DOHH2 (cell line): Measurements from ENCODE around the gene GRB14.

Experiments used
- H3F3A ChIP-seq: fragments of 200-600 bp; sonication (generic), shearing (Covaris generic); 2 replicates; pipeline ENCODE4 v1.6.0; 2016; ENCODE audit warnings: antibody characterized with exemption, mild to moderate bottlenecking; ENCODE audit not compliant: control insufficient read depth, insufficient read depth
- H3K27ac ChIP-seq: fragments of 200-600 bp; sonication (generic); 2 replicates; pipeline ENCODE4 v1.5.1; 2014; ENCODE audit warnings: low read depth, mild to moderate bottlenecking, low read length, moderate library complexity
- H3K27me3 ChIP-seq: fragments of 200-600 bp; sonication (generic); 2 replicates; pipeline ENCODE4 v1.6.1; 2014; ENCODE audit warnings: mild to moderate bottlenecking, low read length, mixed read lengths; ENCODE audit not compliant: control insufficient read depth
- H3K36me3 ChIP-seq: fragments of 200-600 bp; sonication (generic); 2 replicates; pipeline ENCODE4 v1.6.1; 2014; ENCODE audit warnings: mild to moderate bottlenecking, low read length, moderate library complexity, mixed read lengths; ENCODE audit not compliant: control insufficient read depth
- H3K4me1 ChIP-seq: fragments of 200-600 bp; sonication (generic); 2 replicates; pipeline ENCODE4 v1.6.1; 2014; ENCODE audit warnings: mild to moderate bottlenecking, low read length, mixed read lengths; ENCODE audit not compliant: control insufficient read depth
- H3K4me2 ChIP-seq: fragments of 200-600 bp; sonication (generic); 2 replicates; pipeline ENCODE4 v1.6.0; 2014; ENCODE audit warnings: mild to moderate bottlenecking, low read length, moderate library complexity
- H3K4me3 ChIP-seq: fragments of 200-600 bp; sonication (generic); 2 replicates; pipeline ENCODE4 v1.5.1; 2014; ENCODE audit warnings: mild to moderate bottlenecking, low read length, mixed read lengths
- H3K79me2 ChIP-seq: fragments of 200-600 bp; sonication (generic); 2 replicates; pipeline ENCODE4 v1.6.1; 2014; ENCODE audit warnings: mild to moderate bottlenecking, low read length, mixed read lengths; ENCODE audit not compliant: control insufficient read depth
- H3K9me2 ChIP-seq: fragments of 200-600 bp; sonication (generic); replicated peaks from 2 replicates; pipeline ENCODE4 v1.6.1; 2014; ENCODE audit warnings: mild to moderate bottlenecking, low read length, mixed read lengths; ENCODE audit not compliant: control insufficient read depth
- H3K9me3 ChIP-seq: fragments of 200-600 bp; sonication (generic); 2 replicates; pipeline ENCODE4 v1.6.1; 2014; ENCODE audit warnings: antibody characterized with exemption, low read length, mixed read lengths; ENCODE audit not compliant: control insufficient read depth, insufficient read depth
- H4K20me1 ChIP-seq: fragments of 200-600 bp; sonication (generic); 2 replicates; pipeline ENCODE4 v1.6.0; 2014; ENCODE audit warnings: low read depth, mild to moderate bottlenecking, antibody characterized with exemption, low read length, moderate library complexity; ENCODE audit not compliant: control insufficient read depth, insufficient read depth
- CTCF ChIP-seq: fragments of 200-600 bp; sonication (generic); IDR thresholded peaks from one replicate; pipeline ENCODE4 v1.5.1; 2014; ENCODE audit warnings: antibody characterized with exemption, mild to moderate bottlenecking, low read depth, low read length; ENCODE audit not compliant: poor library complexity, severe bottlenecking
- EZH2phosphoT487 ChIP-seq: fragments of 200-600 bp; sonication (generic); IDR thresholded peaks from 2 replicates; pipeline ENCODE4 v1.6.1; 2017; ENCODE audit warnings: borderline replicate concordance, mild to moderate bottlenecking, antibody characterized with exemption, low read length, moderate library complexity, mixed read lengths

The GRB14 gene

GRCh38 chr2:164523009-164523408, 98.3 kb downstream of the GRB14 start:
- Histone ChIP-seq H4K20me1 (no peaks in the 10 kb centered on the region), H3K9me2 (no peaks in the 10 kb centered on the region), H3K79me2 (no peaks in the 10 kb centered on the region), H3K27me3 (no peaks in the 10 kb centered on the region), H3K36me3 (no peaks in the 10 kb centered on the region), H3K27ac (no peak overlapping the region), H3K9me3 (no peaks in the 10 kb centered on the region), H3F3A (no peaks in the 10 kb centered on the region), H3K4me3 (no peak overlapping the region), H3K4me2 (no peak overlapping the region), H3K4me1 (no peaks in the 10 kb centered on the region)
- TF ChIP-seq CTCF (no peak), EZH2phosphoT487 (no peak)

- Histone ChIP-seq H4K20me1 (no peaks in the 10 kb centered on the region), H3F3A (no peaks in the 10 kb centered on the region), H3K27ac (no peak overlapping the region), H3K27me3 (no peaks in the 10 kb centered on the region), H3K36me3 (no peaks in the 10 kb centered on the region), H3K9me2 (no peaks in the 10 kb centered on the region), H3K4me1 (no peaks in the 10 kb centered on the region), H3K9me3 (no peaks in the 10 kb centered on the region), H3K4me2 (no peak overlapping the region), H3K4me3 (no peak overlapping the region), H3K79me2 (no peaks in the 10 kb centered on the region)
- TF ChIP-seq CTCF (no peak), EZH2phosphoT487 (no peak)
Observed at GRCh38 chr2:164522561-164522981, 98.7 kb downstream of the GRB14 start.

GRCh38 chr2:164515734-164516133, 105.5 kb downstream of the GRB14 start:
- H3K9me3 ChIP-seq: no peaks in the 10 kb centered on the region
- H3K4me1 ChIP-seq: no peaks in the 10 kb centered on the region
- no peak overlapping the region for H3K4me3 ChIP-seq
- no peak for TF ChIP-seq CTCF
- no peak for TF ChIP-seq EZH2phosphoT487
- no peaks in the 10 kb centered on the region for H3K27me3 ChIP-seq
- no peaks in the 10 kb centered on the region for H3F3A ChIP-seq
- no peak overlapping the region for H3K27ac ChIP-seq
- no peaks in the 10 kb centered on the region for H3K36me3 ChIP-seq
- no peaks in the 10 kb centered on the region for H4K20me1 ChIP-seq
- H3K79me2 ChIP-seq: no peaks in the 10 kb centered on the region
- no peak overlapping the region for H3K4me2 ChIP-seq
- H3K9me2 ChIP-seq: no peaks in the 10 kb centered on the region

GRCh38 chr2:164515030-164515429, 106.3 kb downstream of the GRB14 start:
- no peak overlapping the region for H3K4me3 ChIP-seq

More at GRCh38 chr2:164515030-164515429, 106.3 kb downstream of the GRB14 start:
- no peaks in the 10 kb centered on the region for H3K79me2 ChIP-seq
- TF ChIP-seq EZH2phosphoT487 (no peak), CTCF (no peak)
- H3F3A ChIP-seq: no peaks in the 10 kb centered on the region
- no peaks in the 10 kb centered on the region for H3K4me1 ChIP-seq
- H3K36me3 ChIP-seq: no peaks in the 10 kb centered on the region
- no peak overlapping the region for H3K27ac ChIP-seq
- H3K27me3 ChIP-seq: no peaks in the 10 kb centered on the region
- no peaks in the 10 kb centered on the region for H3K9me2 ChIP-seq
- H3K4me2 ChIP-seq: no peak overlapping the region
- no peaks in the 10 kb centered on the region for H4K20me1 ChIP-seq
- no peaks in the 10 kb centered on the region for H3K9me3 ChIP-seq
